OCI-LY7 (cell line): ENCODE data around the gene HECW1. TPM values are rescaled to one million over a fixed set of nuclear protein-coding genes. Genes with fewer than 3 reads are reported as not detected.

ENCODE experiments used
- BruUV-seq: library from RNA; stranded (reverse); fragments of 400-500 nt; replicated peaks from 2 replicates; lab custom pipeline; 2021; lab: Mats Ljungman, UMichigan
- CTCF ChIA-PET: fragments of 300-600 bp; sonication (Branson Sonifier 250); formaldehyde crosslinking; loops from one replicate; lab custom pipeline; 2022; ENCODE audit warnings: antibody characterized with exemption; ENCODE audit not compliant: unreplicated experiment; lab: Charles Lee
- POLR2A ChIA-PET: fragments of 300-600 bp; sonication (Branson Sonifier 250); formaldehyde crosslinking; loops from one replicate; lab custom pipeline; 2022; ENCODE audit warnings: antibody characterized with exemption; lab: Charles Lee
- DNase-seq: peaks from one replicate; pipeline ENCODE4 v3.0.0-alpha.2; 2015; ENCODE audit warnings: low spot score
- H2AFZ ChIP-seq: fragments of 200-600 bp; sonication (generic), shearing (Covaris generic); 2 replicates; pipeline ENCODE4 v1.6.1; 2014; ENCODE audit warnings: mild to moderate bottlenecking, antibody characterized with exemption, low read length, moderate library complexity
- H3K27ac ChIP-seq: fragments of 200-600 bp; sonication (generic); 2 replicates; pipeline ENCODE4 v1.5.1; 2014; ENCODE audit warnings: mixed run types, low read depth, mild to moderate bottlenecking, moderate library complexity, low read length, inconsistent platforms; ENCODE audit not compliant: poor library complexity, severe bottlenecking
- H3K36me3 ChIP-seq: fragments of 200-600 bp; sonication (generic); 2 replicates; pipeline ENCODE4 v1.6.1; 2014; ENCODE audit warnings: mild to moderate bottlenecking, antibody characterized with exemption, low read length, moderate library complexity, mixed read lengths; ENCODE audit not compliant: insufficient read depth
- H3K4me1 ChIP-seq: fragments of 200-600 bp; sonication (generic); 2 replicates; pipeline ENCODE4 v1.5.1; 2014; ENCODE audit warnings: mild to moderate bottlenecking, low read length; ENCODE audit not compliant: insufficient read depth, poor library complexity, severe bottlenecking
- H3K4me2 ChIP-seq: fragments of 200-600 bp; sonication (generic); 2 replicates; pipeline ENCODE4 v1.6.1; 2014; ENCODE audit warnings: mild to moderate bottlenecking, low read length
- H3K4me3 ChIP-seq: fragments of 200-600 bp; sonication (generic); 2 replicates; pipeline ENCODE4 v1.5.1; 2014; ENCODE audit warnings: mild to moderate bottlenecking, low read depth, low read length; ENCODE audit not compliant: poor library complexity, severe bottlenecking
- H3K79me2 ChIP-seq: fragments of 200-600 bp; sonication (generic); 2 replicates; pipeline ENCODE4 v1.6.1; 2016; ENCODE audit warnings: low read depth, mild to moderate bottlenecking, low read length, moderate library complexity, mixed read lengths; ENCODE audit not compliant: insufficient read depth
- H3K9me2 ChIP-seq: fragments of 200-600 bp; sonication (generic); 2 replicates; pipeline ENCODE4 v1.6.1; 2016; ENCODE audit warnings: mild to moderate bottlenecking, low read length, mixed read lengths; ENCODE audit not compliant: insufficient read depth
- H3K9me3 ChIP-seq: fragments of 200-600 bp; sonication (generic); 2 replicates; pipeline ENCODE4 v1.6.1; 2014; ENCODE audit warnings: mild to moderate bottlenecking, mixed run types, low read length, mixed read lengths
- H4K20me1 ChIP-seq: fragments of 200-600 bp; sonication (generic); 2 replicates; pipeline ENCODE4 v1.6.1; 2014; ENCODE audit warnings: mild to moderate bottlenecking, antibody characterized with exemption, low read length, moderate library complexity, mixed read lengths; ENCODE audit not compliant: insufficient read depth
- EZH2phosphoT487 ChIP-seq: fragments of 200-600 bp; sonication (generic); IDR thresholded peaks from 2 replicates; pipeline ENCODE4 v1.6.1; 2018; ENCODE audit warnings: low read depth, borderline replicate concordance, mild to moderate bottlenecking, mixed run types, antibody characterized with exemption, low read length, moderate library complexity, mixed read lengths
- intact Hi-C: fragments of 100-400 bp; cut with micrococcal nuclease; formaldehyde crosslinking; loops from one replicate; pipeline ENCODE4 v1.10.0; 2022; ENCODE audit not compliant: unreplicated experiment
- total RNA-seq, 2 experiments: library from RNA; depleted of rRNA in 1 of 2; stranded (reverse); fragments of >200 nt in 1 of 2; shearing (Covaris generic) in 1 of 2; gene quantifications; 2 replicates each; pipeline ENCODE4 v1.2.3, GENCODE V29; 2014 to 2022
- TF ChIP-seq, protein P1 (sequence below): fragments of 200-600 bp; sonication (generic); conservative IDR thresholded peaks from 2 replicates; pipeline ENCODE4 v1.5.1; 2014; ENCODE audit warnings: mild to moderate bottlenecking, antibody characterized with exemption, low read length, moderate library complexity, mixed read lengths

The HECW1 gene
- total RNA-seq, 2 experiments from 2014 or later = 2.0 TPM

DNA sequence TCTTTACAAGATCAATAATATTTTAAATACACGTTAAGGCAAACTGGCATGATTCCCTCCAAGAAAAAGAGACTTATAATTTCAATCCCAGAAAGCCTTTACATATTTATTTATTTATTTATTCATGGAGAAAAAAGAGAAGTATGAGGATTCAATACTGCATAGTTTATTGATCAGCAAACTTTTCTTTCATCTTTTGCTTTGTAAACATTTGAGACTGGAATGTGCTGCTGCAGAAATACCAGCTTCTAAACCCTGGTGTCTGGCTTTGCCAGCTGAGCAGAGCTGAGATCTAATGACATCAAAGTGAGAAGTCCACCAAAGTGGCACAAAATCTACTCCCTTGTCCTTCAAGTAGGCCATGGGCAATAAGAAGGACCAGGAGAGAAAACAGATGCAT is 376.8 kb downstream of the HECW1 start:
- H3K79me2 ChIP-seq = no peaks in the 10 kb centered on the region
- H3K4me2 ChIP-seq = peak overlapping the region; percentile 16
- H3K9me2 ChIP-seq = no peaks in the 10 kb centered on the region
- intact Hi-C loops = no loop called here
- H2AFZ ChIP-seq = no peak overlapping the region
- CTCF ChIA-PET = no interaction called here
- POLR2A ChIA-PET = interaction anchor here (0.6 to 1.3 kb wide), 2 partner anchors 12 to 14 kb away, joined by 3 to 5 read pairs; no protein-coding TSS in a partner anchor
- no TSS peak for BruUV-seq
- H3K27ac ChIP-seq = peak overlapping the region; percentile 24
- no peaks in the 10 kb centered on the region for H4K20me1 ChIP-seq
- no peak for TF ChIP-seq EZH2phosphoT487
- TF ChIP-seq, protein P1, sequence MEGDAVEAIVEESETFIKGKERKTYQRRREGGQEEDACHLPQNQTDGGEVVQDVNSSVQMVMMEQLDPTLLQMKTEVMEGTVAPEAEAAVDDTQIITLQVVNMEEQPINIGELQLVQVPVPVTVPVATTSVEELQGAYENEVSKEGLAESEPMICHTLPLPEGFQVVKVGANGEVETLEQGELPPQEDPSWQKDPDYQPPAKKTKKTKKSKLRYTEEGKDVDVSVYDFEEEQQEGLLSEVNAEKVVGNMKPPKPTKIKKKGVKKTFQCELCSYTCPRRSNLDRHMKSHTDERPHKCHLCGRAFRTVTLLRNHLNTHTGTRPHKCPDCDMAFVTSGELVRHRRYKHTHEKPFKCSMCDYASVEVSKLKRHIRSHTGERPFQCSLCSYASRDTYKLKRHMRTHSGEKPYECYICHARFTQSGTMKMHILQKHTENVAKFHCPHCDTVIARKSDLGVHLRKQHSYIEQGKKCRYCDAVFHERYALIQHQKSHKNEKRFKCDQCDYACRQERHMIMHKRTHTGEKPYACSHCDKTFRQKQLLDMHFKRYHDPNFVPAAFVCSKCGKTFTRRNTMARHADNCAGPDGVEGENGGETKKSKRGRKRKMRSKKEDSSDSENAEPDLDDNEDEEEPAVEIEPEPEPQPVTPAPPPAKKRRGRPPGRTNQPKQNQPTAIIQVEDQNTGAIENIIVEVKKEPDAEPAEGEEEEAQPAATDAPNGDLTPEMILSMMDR = no peak
- DNase-seq = no peak
- H3K4me3 ChIP-seq = no peak overlapping the region
- no peaks in the 10 kb centered on the region for H3K9me3 ChIP-seq
- H3K4me1 ChIP-seq = peaks cover 14% of the 10 kb centered on the region
- H3K36me3 ChIP-seq = no peaks in the 10 kb centered on the region

DNA sequence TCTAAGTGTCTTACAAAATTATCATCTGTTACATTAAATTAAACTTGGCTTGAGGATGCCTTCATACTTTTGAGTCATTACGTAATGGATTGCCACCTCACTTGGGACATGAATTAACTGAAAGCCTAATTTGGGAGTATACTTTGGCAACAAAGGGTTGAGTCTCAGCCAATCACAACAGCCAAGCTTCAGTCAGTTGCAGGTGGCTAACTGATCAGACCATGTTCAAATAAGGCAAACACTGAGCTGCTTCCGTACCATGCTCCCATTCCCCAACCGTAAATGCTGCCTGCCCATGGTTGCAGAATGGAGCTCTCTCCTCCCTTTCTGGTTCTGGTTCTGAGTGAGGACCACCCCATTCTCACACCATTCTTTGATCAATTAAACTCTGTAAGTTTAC is 377.6 kb downstream of the HECW1 start:
- ChIA-PET CTCF (no interaction called here), POLR2A (interaction anchor here (0.6 kb wide), 1 partner anchor 15 kb away, joined by 3 read pairs; no protein-coding TSS in a partner anchor)
- Histone ChIP-seq H3K36me3 (no peaks in the 10 kb centered on the region), H3K9me3 (no peaks in the 10 kb centered on the region), H2AFZ (no peak overlapping the region), H3K79me2 (no peaks in the 10 kb centered on the region), H3K4me1 (peaks cover 14% of the 10 kb centered on the region), H3K27ac (no peak overlapping the region), H3K4me3 (no peak overlapping the region), H3K9me2 (no peaks in the 10 kb centered on the region), H4K20me1 (no peaks in the 10 kb centered on the region), H3K4me2 (no peak overlapping the region)
- TF ChIP-seq, protein P1 = no peak
- TF ChIP-seq EZH2phosphoT487 = no peak
- intact Hi-C loops = no loop called here
- no peak for DNase-seq
- BruUV-seq = no TSS peak

DNA sequence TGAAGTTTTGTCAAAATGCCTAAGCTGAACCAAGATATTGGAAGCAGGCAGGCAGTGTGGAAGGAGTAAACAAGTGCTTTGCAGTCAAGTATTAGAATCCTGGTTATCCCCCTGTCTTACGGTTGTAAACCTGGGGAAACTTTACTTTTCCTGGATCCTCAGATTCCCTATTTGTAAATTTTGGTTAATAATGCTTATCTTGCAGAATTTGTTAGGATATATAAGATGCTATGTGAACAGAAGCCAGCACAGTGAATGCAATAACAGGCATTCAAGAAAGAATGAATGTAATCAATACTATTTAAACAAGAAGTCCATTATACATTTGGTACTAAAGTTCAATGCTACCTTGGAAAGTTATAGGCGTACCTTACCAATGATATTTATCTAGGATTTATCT is 378.7 kb downstream of the HECW1 start:
- no TSS peak for BruUV-seq
- Histone ChIP-seq H3K36me3 (no peaks in the 10 kb centered on the region), H2AFZ (no peak overlapping the region), H3K79me2 (no peaks in the 10 kb centered on the region), H3K9me2 (no peaks in the 10 kb centered on the region), H3K4me3 (no peak overlapping the region), H3K4me1 (peaks cover 14% of the 10 kb centered on the region), H3K27ac (no peak overlapping the region), H4K20me1 (no peaks in the 10 kb centered on the region), H3K9me3 (no peaks in the 10 kb centered on the region), H3K4me2 (no peak overlapping the region)
- ChIA-PET POLR2A (interaction anchor here (0.7 kb wide), 1 partner anchor 357 kb away, joined by 3 read pairs; no protein-coding TSS in a partner anchor), CTCF (no interaction called here)
- intact Hi-C loops = no loop called here
- DNase-seq = no peak
- TF ChIP-seq EZH2phosphoT487 = no peak
- TF ChIP-seq, protein P1 = no peak
